DMS114 treated with DMSO at 0.1 percent for 48 hours (cell line): ENCODE measurements around the gene G6PC3.
A peak's percentile ranks its signal among the peaks of the same experiment; 100 is the strongest.
"Not testable (repeated sequence)": the region's sequence is repeated elsewhere in the genome, so short reads cannot be mapped to it uniquely, and the experiment has no call there.

Experiments used
- DNase-seq: peaks from one replicate; lab custom pipeline; 2025; ENCODE audit not compliant: unreplicated experiment; lab: John Stamatoyannopoulos, UW

Gene G6PC3, protein sequence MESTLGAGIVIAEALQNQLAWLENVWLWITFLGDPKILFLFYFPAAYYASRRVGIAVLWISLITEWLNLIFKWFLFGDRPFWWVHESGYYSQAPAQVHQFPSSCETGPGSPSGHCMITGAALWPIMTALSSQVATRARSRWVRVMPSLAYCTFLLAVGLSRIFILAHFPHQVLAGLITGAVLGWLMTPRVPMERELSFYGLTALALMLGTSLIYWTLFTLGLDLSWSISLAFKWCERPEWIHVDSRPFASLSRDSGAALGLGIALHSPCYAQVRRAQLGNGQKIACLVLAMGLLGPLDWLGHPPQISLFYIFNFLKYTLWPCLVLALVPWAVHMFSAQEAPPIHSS

GRCh38 chr17:44070455-44071197 is at the start of gene G6PC3:
Gene G6PC3, plus strand, starts transcription at chr17:44070735. Its CDS starts 231 bp downstream, at chr17:44070966.
- peak; percentile 95 for DNase-seq

GRCh38 chr17:44021227-44021626 is 49.3 kb upstream of the G6PC3 start:
- DNase-seq: not testable (repeated sequence)

DNA sequence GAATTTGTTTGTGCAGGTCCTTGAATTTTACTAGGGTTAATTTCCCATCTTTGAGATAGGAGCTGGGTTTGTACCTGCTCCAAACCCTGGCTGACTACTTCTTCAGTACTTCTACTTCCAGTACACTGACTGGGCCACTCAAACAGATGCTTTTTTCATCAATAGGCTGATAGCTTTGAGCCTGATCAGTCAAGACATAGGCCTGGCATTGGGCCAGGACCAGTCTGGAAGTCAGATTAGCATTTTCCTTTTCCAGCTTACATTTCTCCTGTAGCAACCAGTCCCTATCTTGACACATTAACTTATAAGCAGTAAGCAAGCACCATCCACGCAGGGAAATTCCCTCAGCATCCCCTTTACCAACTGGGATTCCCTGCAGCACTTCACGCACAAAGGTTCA is 48.3 kb upstream of the G6PC3 start:
- DNase-seq: no peak

- no peak for DNase-seq
Observed at GRCh38 chr17:44023545-44024270, 46.8 kb upstream of the G6PC3 start.

GRCh38 chr17:44024271-44024663 is 46.3 kb upstream of the G6PC3 start:
- DNase-seq: no peak

DNA sequence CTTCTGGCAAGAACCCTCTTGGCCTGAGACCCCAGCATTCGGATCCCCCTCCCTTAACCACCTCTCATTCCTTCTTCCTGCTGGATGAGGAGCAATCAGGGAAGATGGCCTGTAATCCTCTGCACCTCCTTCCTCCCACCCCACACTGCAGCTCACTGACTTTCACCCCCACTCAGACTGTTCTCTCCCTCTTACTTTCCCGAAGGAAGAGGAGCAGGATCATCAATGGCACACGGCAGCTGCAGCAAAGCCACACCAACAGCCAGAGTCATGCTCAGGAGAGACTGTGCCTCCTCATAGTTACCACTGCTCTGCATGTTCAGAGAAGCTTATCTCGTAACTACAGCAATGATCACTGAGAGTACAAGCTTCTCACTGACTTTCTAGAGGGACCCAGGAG is 45.7 kb upstream of the G6PC3 start:
- DNase-seq: no peak

GRCh38 chr17:44029736-44030135 is 40.8 kb upstream of the G6PC3 start:
- no peak for DNase-seq

DNA sequence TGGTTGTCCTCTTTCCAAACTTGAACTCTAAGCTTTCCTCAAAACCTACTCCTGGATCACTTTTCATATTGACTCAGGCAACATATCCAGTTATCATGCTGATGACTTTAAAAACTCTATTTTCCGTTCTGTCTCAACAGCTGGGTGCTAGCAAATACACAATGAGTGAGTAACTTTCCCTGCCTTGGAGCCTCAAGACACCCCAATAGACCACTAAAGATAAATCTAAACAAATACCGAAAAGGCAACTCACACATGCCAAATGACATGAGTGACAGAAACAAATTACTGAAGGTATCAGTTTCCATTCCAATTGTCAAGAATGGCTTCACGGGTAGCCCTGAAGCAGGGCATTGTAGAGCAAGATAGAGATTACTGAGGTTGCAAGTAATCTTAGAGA is 40.1 kb upstream of the G6PC3 start:
- DNase-seq: no peak

DNA sequence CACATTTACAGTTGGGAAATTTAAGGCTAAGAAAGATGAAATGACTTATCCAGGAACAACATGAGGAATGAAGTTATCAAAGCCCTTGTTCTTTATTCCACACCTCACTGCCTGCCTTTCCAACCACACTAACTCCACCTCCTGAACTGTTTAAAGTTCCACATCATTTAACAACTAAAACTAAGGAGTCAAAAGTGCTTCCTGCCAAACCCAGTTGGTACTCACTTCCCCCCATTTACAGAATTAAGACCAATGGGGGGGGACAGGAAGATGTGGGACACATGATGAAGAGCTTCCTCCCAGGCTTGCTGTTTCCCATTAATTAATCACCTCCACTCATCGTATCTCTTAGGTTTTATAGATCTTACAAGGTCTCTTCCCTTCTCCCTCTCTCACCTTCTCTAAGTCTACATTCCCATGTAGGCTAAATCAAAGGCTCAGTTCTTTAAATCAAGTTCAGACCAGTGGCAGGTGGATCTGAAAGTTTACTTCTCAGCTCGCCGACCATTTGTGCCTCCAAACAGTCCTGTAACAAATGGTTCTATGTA is 36.6 kb upstream of the G6PC3 start:
- no peak for DNase-seq

- DNase-seq: not testable (repeated sequence)
Observed at GRCh38 chr17:44034688-44035087, 35.8 kb upstream of the G6PC3 start.

DNA sequence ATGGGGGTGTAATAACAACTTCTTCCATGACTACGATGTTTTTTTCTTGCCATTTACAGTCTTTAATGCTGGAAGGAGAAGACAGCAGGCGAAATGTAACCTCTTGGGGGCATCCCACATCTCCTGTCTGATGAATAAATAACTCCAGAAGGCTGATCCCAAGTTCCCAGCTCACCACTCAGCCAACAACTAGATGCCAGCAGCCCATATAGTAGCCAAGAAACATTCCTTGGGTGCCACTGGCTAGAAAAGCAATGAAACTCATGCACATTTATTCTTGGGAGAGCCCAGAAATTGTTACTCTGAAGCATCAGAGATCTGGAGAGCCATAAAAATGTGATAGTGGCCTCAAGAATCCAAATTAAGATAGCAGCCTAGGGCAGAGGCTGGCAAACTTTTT is 33.1 kb upstream of the G6PC3 start:
- no peak for DNase-seq

- DNase-seq: no peak
Observed at GRCh38 chr17:44038604-44039011, 31.9 kb upstream of the G6PC3 start.

DNA sequence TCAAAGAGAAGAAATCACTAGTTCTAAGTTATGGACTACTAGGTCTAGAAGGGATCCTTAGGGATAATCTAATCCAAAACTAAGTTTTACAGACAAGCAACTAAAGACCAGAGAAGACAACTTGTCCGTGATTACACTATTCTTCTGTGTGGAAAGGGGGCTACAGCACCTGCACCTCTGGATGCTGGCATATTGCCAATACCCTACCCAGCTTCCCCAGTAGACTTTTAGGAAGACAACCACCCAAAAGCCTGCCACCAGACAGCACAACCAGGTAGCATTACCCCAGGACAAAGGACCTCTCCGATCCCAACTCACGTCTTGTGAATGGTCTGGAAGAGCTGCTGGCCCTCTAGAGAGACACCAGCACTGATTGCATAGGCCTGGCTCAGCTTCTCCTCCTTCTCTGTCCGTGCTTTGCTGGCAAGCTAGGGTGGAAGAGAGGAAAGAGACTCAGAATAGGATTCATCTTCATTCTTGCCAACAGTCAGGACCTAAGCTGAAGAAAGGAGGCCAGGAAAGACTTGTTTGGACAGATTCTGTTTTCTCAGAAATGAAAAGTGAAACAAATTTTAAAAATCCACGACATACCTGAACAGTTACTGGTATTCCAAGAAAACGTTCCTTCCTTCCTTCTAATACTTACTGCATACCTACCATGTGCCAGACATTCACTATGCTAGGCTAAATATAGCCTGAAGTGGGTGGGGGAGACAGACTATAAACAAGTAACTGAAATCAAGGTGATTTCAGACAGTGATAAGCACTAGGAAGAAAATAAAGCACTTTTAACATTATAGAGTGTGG is 30.5 kb upstream of the G6PC3 start:
- no peak for DNase-seq

DNA sequence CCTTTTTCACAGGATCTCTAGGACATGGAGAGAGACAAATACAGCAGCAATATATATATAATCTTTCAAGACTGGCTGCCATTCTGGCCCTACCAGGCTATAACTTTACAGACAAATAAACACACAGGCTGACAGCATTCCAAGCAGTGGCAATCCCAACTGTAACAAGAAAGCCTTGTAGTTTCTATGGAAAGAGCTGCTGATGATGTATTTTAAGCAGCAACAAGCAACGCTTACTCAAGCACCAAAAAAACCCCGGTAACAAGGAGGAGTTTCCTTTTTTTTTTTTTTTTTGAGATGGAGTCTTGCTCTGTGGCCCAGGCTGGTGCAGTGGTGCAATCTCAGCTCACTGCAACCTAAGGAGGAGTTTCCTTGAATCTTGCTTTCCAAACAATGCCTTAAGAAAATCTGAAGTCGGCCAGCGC is 27.3 kb upstream of the G6PC3 start:
- no peak for DNase-seq

DNA sequence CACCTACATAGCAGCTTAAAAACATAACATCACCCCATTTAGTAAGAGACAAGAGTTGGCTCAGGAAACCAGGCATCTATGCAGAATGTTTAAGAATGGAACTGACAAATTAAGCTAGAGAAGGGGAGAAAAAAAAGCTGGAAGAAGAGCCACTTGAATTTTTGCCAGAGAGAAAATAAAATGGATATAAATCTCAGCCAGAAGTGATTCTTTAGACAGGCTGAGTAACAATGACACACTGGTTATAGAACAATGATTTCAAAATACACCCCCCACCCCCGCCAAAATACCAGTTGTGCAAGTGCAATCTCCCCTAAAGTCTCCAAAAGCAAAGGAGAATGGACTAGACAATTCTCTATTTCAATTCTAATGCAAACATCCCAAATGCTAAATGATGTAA is 26.5 kb upstream of the G6PC3 start:
- no peak for DNase-seq

DNA sequence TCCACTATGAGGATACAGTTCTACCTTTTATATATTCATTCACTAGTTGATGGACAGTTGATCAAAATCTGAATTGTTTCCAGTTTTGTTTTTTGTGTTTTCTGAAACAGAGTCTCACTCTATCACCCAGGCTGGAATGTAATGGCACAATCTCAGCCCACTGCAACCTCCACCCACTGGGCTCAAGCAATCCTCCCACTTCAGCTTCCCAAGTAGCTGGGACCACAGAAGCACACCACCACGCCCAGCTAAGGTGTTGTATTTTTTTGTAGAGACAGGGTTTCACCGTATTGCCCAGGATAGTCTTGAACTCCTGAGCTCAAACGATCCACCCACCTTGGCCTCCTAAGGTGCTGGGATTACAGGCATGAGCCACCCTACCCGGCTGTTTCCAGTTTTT is 25.0 kb upstream of the G6PC3 start:
- no peak for DNase-seq

- not testable (repeated sequence) for DNase-seq
Observed at GRCh38 chr17:44046893-44047292, 23.6 kb upstream of the G6PC3 start.

DNA sequence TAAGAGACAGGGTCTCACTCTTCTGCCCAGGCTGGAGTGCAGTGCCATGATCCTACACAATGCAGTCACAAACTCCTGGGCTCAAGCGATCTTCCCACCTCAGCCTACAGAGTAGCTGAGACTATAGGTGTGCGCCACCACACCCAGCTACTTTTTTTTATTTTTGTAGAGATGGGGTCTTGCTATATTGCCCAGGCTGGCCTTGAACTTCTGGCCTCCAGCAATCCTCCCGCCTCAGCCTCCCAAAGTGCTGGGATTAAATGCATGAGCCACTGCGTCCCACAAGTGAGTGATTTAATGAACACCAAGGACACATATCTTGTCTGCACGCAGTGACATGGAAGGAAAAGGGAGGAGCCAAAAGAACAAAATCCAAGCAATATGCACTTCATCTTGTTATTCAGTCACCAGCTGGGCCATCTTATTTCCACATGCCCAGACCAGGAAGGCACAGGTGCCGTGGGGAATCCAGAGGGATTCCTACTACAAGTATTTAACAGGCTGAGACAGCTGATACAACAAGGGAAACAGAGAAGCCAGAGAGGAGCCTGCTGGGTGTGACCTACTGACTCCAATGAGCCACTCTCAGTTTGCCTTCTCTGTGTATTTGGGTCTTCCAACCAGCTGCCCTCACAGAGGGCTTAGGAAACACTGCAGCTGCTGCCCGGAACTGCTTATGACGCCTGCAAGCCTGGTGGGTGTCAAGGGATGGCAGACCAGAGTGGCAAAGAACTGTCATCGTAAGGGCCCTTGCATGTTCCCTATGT is 21.1 kb upstream of the G6PC3 start:
- no peak for DNase-seq

GRCh38 chr17:44053125-44053872 is 17.2 kb upstream of the G6PC3 start:
- no peak for DNase-seq
